Measurements from ENCODE around the gene TRPM3.

Gene TRPM3

DNA sequence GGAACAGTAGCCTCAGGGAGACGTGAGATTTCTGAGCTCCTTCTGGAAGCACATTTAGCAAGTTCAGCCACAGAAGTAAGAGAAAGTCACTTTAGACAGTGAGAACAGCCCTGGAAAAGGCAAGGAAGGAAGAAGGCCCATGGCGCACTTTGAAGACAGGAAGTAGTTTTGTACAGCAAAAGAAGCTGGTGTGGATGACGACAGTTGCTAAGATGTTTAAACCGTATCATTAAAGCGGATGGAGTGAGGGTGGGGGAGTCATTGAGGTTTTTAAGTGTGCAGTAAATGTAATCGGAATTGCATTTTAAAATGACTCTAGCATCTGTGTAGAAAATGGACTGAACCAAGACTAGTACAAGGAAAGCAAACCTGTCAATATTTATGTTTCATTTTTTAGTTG lies 15.3 kb upstream of the TRPM3 start:
- TF ChIP-seq, protein P1, sequence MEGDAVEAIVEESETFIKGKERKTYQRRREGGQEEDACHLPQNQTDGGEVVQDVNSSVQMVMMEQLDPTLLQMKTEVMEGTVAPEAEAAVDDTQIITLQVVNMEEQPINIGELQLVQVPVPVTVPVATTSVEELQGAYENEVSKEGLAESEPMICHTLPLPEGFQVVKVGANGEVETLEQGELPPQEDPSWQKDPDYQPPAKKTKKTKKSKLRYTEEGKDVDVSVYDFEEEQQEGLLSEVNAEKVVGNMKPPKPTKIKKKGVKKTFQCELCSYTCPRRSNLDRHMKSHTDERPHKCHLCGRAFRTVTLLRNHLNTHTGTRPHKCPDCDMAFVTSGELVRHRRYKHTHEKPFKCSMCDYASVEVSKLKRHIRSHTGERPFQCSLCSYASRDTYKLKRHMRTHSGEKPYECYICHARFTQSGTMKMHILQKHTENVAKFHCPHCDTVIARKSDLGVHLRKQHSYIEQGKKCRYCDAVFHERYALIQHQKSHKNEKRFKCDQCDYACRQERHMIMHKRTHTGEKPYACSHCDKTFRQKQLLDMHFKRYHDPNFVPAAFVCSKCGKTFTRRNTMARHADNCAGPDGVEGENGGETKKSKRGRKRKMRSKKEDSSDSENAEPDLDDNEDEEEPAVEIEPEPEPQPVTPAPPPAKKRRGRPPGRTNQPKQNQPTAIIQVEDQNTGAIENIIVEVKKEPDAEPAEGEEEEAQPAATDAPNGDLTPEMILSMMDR (IDR thresholded peaks at IDR 0.05): no peak

DNA sequence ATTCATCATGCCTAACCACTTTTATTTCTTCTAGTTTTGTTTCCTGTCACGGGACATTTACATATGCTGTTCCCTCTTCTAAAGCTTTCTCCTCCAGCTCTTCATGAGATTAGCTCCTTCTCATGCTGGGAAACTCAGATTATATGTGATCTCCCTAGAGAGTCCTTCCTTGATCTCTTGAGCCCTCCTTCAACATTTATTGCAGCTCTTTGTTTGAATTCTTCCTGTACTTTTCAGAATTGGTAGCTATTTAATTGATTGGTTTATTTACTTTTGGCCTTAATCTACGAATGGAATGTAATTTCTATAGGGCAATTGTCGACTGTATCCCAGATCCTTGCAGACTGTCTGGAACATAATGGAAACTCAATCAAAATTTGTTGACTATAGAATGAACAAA lies 9.7 kb upstream of the TRPM3 start:
- TF ChIP-seq, protein P1 (IDR thresholded peaks at IDR 0.05): no peak

DNA sequence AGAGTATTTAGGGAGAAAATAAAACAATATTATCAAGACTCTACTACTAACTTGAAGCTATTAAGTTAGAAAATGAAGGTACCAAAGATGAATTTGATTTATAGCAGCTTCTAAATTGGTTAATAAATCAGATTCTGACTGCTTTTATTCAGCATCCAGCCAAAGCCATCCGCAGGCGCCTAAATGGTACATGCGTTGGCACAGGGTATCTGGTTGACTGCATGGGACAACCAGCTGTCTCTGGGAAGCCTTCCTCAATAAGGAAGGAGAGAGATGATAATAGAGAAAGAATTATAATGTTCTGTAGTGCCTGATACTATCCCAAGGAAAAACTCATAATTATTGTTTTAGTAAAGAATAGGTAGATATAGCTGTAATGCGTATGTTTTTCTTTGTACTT lies 9.1 kb upstream of the TRPM3 start:
- TF ChIP-seq, protein P1 (IDR thresholded peaks at IDR 0.05): no peak

DNA sequence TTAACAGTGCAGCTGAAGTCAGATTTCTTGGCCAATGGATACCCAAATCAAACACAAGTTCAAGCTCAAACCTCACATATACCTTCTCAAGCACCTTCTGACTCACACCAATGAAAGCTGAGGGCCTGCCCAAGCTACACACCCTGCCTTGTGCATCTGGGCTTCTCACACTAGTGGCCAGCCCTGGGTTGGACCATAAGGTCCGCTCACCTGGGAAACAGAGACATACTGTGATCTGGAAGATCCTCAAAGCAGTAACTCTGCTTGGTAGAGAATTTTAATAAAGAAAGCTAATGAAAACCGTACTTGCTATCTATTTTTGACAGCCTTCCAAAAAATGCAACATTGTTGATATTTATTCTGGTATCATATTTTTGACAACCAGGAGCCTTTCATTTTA lies 7.4 kb upstream of the TRPM3 start:
- TF ChIP-seq, protein P1 (IDR thresholded peaks at IDR 0.05): no peak

DNA sequence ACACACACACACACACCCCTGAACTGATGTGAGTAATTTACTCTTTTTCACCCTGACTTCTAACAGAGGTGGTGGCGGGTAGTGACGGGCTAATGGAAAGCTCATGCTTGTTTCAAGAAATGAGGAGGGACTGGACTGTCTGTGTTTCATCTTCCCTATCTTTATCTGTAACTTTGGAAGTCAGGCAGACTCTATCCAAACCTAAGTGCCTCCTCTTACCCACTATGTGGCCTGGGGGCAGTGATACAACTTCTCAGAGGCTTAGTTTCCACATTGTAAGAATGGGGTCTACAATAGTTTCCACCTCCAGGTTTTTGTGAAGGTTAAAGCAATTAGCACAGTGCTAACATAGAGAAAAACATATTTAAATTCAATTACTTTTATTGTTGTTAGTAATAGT lies 5.9 kb upstream of the TRPM3 start:
- TF ChIP-seq, protein P1 (IDR thresholded peaks at IDR 0.05): no peak

DNA sequence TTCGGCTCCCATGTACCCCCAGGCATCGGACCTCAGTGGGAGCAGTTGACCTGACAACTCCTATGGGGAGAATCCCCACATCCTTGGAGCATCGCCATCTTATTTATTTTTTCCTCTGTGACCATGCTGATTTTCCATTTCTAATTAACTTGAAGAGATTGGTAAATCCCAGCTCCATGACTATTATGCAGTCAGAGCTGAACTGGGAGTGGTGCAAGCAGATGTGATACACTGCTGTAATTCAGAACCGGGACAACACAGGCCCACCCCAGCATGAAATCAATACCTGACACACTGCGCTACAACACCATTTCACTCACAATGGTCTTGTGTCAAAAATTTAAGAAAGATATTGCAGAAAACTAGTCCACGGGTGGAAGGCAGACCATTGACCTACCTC lies 1.0 kb upstream of the TRPM3 start:
- TF ChIP-seq, protein P1 (IDR thresholded peaks at IDR 0.05): no peak

DNA sequence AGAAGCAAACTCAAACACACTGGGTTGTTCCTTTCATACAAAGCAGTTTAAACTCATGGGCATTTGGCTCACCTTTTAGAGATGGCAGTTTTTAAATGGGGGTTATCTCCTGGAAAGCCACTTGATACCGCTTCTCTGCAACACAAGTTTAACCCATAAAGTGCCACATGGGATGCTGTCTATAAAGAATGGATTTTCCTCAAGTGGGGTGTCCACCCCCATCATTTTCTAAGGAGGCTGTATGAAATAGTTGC lies 528 bp upstream of the TRPM3 start:
- TF ChIP-seq, protein P1 (IDR thresholded peaks at IDR 0.05): no peak

DNA sequence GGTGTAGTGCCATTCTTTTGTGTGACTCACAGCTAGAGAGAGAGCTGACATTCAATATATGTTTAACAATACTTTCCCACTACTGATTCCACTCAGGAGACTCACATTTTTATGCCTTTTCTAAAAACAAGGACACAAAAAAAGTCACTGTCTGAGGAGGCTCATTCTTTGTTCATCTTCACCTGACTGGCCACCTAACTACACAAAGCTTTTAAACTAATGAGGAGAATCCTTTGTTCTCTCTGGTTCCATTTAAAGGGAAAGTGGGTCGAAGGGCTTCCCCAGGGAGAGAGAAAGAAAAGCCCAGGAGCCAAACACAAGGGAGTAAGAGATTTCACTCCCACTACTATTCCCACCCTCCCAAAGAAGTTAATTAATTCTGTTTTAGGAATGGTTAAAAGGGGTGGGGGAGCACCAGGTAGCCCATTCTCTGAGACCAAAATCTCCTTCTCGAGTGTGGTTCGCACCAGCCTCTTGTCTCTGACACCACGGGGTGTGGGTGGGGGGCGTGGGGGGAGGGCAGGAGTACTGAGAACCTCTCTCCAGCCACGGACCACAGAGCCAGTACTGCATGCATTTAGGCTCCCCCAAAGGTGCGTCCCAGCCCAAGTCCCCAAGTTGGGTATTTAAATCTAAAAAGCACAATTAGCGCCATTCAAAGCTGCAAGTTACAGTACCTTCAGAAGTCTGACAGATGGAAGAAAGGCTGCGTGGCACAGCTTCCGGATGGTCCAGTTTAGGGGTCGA lies 747 bp downstream of the TRPM3 start:
- TF ChIP-seq, protein P1 (IDR thresholded peaks at IDR 0.05): no peak

Data from LNCAP (cell line).